Neural cell (in vitro differentiated cells): ENCODE measurements around the gene NLN.

Source experiments
- EP300 ChIP-seq: fragments of 450-650 bp; conservative IDR thresholded peaks from 2 replicates; pipeline ENCODE4 v1.6.1; 2014; ENCODE audit warnings: antibody characterized with exemption, mild to moderate bottlenecking, moderate library complexity; ENCODE audit not compliant: poor library complexity, severe bottlenecking
- TAF1 ChIP-seq: IDR thresholded peaks from 2 replicates; pipeline ENCODE4 v1.6.1; 2012; ENCODE audit warnings: low read depth
- TF ChIP-seq, protein P1 (sequence below): fragments of 450-650 bp; IDR thresholded peaks from 2 replicates; pipeline ENCODE4 v1.5.1; 2014; ENCODE audit warnings: antibody characterized with exemption, mild to moderate bottlenecking, moderate library complexity; ENCODE audit not compliant: poor library complexity, severe bottlenecking
- TF ChIP-seq, protein P2 (sequence below): IDR thresholded peaks from 2 replicates; pipeline ENCODE4 v1.6.1; 2012; ENCODE audit warnings: borderline replicate concordance

DNA sequence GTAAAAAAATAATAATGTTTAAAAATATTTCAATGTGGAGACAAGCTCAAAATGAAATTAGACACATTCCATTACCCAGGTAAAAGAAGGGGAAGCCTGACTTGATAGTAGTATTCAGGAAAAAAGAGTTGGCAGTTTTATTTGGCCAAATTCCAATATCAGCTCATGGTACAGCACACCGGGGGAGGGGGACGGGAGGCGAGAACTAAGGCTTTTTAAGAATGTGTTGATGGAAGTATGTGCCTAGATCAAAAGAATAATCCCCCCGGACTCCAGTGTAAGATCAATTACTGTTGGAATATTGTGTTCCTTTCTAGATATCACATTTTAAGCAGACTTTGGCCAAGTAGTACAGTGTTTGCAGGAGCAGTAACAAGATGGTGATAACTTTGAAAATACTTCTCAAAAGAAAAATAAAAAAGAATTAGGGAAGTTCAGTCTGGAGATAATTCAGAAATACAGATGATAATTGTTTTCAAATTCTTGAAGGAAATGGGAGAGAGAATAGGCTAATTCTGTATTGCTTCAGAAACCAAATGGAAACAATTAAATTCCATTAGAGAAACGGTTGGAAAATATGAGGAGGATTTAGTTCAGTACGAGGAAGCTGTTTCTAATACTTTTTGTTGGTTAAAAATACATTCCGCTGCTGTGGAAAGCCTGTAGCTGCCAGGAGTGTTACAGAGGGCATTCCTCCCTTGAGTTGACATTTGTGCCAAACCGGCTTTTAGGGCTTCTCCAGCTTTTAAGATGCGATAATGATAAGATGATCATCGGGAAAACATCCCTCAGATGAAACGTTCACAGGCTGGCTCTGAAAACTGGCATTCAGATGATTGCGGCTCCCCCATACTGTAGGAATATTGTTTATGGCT, 106.3 kb downstream of the NLN start:
- TF ChIP-seq, protein P1, sequence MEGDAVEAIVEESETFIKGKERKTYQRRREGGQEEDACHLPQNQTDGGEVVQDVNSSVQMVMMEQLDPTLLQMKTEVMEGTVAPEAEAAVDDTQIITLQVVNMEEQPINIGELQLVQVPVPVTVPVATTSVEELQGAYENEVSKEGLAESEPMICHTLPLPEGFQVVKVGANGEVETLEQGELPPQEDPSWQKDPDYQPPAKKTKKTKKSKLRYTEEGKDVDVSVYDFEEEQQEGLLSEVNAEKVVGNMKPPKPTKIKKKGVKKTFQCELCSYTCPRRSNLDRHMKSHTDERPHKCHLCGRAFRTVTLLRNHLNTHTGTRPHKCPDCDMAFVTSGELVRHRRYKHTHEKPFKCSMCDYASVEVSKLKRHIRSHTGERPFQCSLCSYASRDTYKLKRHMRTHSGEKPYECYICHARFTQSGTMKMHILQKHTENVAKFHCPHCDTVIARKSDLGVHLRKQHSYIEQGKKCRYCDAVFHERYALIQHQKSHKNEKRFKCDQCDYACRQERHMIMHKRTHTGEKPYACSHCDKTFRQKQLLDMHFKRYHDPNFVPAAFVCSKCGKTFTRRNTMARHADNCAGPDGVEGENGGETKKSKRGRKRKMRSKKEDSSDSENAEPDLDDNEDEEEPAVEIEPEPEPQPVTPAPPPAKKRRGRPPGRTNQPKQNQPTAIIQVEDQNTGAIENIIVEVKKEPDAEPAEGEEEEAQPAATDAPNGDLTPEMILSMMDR, result no peak
- no peak for TF ChIP-seq TAF1
- TF ChIP-seq, protein P2, sequence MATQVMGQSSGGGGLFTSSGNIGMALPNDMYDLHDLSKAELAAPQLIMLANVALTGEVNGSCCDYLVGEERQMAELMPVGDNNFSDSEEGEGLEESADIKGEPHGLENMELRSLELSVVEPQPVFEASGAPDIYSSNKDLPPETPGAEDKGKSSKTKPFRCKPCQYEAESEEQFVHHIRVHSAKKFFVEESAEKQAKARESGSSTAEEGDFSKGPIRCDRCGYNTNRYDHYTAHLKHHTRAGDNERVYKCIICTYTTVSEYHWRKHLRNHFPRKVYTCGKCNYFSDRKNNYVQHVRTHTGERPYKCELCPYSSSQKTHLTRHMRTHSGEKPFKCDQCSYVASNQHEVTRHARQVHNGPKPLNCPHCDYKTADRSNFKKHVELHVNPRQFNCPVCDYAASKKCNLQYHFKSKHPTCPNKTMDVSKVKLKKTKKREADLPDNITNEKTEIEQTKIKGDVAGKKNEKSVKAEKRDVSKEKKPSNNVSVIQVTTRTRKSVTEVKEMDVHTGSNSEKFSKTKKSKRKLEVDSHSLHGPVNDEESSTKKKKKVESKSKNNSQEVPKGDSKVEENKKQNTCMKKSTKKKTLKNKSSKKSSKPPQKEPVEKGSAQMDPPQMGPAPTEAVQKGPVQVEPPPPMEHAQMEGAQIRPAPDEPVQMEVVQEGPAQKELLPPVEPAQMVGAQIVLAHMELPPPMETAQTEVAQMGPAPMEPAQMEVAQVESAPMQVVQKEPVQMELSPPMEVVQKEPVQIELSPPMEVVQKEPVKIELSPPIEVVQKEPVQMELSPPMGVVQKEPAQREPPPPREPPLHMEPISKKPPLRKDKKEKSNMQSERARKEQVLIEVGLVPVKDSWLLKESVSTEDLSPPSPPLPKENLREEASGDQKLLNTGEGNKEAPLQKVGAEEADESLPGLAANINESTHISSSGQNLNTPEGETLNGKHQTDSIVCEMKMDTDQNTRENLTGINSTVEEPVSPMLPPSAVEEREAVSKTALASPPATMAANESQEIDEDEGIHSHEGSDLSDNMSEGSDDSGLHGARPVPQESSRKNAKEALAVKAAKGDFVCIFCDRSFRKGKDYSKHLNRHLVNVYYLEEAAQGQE, result no peak
- TF ChIP-seq EP300, result no peak
